PC-3 (cell line): Measurements from ENCODE around the gene PPOX. TPM values are rescaled to one million over a fixed set of nuclear protein-coding genes. Genes with fewer than 3 reads are reported as not detected.

Source experiments
- ATAC-seq: fragments of 200-7000 bp; cut with Tn5 transposase; 2 replicates; pipeline ENCODE4 v1.9.1; 2020; ENCODE audit warnings: mild to moderate bottlenecking, moderate library complexity
- BruUV-seq: library from RNA; stranded (reverse); fragments of 400-500 nt; replicated peaks from 2 replicates; lab custom pipeline; 2021; lab: Mats Ljungman, UMichigan
- CTCF ChIA-PET: fragments of 300-600 bp; sonication (Branson Sonifier 250); formaldehyde crosslinking; loops from one replicate; lab custom pipeline; 2022; ENCODE audit warnings: antibody characterized with exemption; lab: Charles Lee
- POLR2A ChIA-PET: fragments of 300-600 bp; sonication (Branson Sonifier 250); formaldehyde crosslinking; loops from one replicate; lab custom pipeline; 2022; ENCODE audit warnings: antibody characterized with exemption; ENCODE audit not compliant: unreplicated experiment; lab: Charles Lee
- DNase-seq: peaks from one replicate; pipeline ENCODE4 v3.0.0-alpha.2; 2015
- H2AFZ ChIP-seq: fragments of 300-600 bp; sonication (generic); 2 replicates; pipeline ENCODE4 v1.6.0; 2016; ENCODE audit warnings: antibody characterized with exemption, low read length
- H3F3A ChIP-seq: fragments of 300-600 bp; sonication (generic); one replicate; pipeline ENCODE4 v1.6.0; 2017; ENCODE audit warnings: antibody characterized with exemption, low read length, control low read depth, mild to moderate bottlenecking; ENCODE audit not compliant: unreplicated experiment
- H3K27ac ChIP-seq: fragments of 300-600 bp; sonication (generic); 2 replicates; pipeline ENCODE4 v1.5.1; 2016; ENCODE audit warnings: mild to moderate bottlenecking, low read length
- H3K27me3 ChIP-seq: fragments of 300-600 bp; sonication (generic); 2 replicates; pipeline ENCODE4 v1.6.1; 2016; ENCODE audit warnings: low read length, mixed read lengths
- H3K36me3 ChIP-seq: fragments of 300-600 bp; sonication (generic); 2 replicates; pipeline ENCODE4 v1.6.1; 2016; ENCODE audit warnings: low read depth, mixed run types, low read length, mixed read lengths
- H3K4me1 ChIP-seq: fragments of 300-600 bp; sonication (generic); 2 replicates; pipeline ENCODE4 v1.5.1; 2016; ENCODE audit warnings: low read length; ENCODE audit not compliant: insufficient read depth
- H3K4me2 ChIP-seq: fragments of 300-600 bp; sonication (generic); 2 replicates; pipeline ENCODE4 v1.6.0; 2016; ENCODE audit warnings: low read length
- H3K4me3 ChIP-seq: fragments of 300-600 bp; sonication (generic); 2 replicates; pipeline ENCODE4 v1.5.1; 2016; ENCODE audit warnings: mild to moderate bottlenecking, low read length, mixed read lengths
- H3K79me2 ChIP-seq: fragments of 300-600 bp; sonication (generic); 2 replicates; pipeline ENCODE4 v1.6.1; 2017; ENCODE audit warnings: low read length, mixed read lengths
- H3K9ac ChIP-seq: fragments of 300-600 bp; sonication (generic); 2 replicates; pipeline ENCODE4 v1.6.0; 2016; ENCODE audit warnings: mild to moderate bottlenecking, low read length
- H3K9me2 ChIP-seq: fragments of 300-600 bp; sonication (generic); replicated peaks from 2 replicates; pipeline ENCODE4 v1.6.1; 2016; ENCODE audit warnings: mixed run types, low read length, mixed read lengths
- H3K9me3 ChIP-seq: fragments of 300-600 bp; sonication (generic); 2 replicates; pipeline ENCODE4 v1.6.1; 2016; ENCODE audit warnings: low read length, mixed read lengths
- H4K20me1 ChIP-seq: fragments of 300-600 bp; sonication (generic); 2 replicates; pipeline ENCODE4 v1.6.1; 2016; ENCODE audit warnings: low read length, mixed read lengths
- CTCF ChIP-seq: fragments of 300-600 bp; sonication (generic); conservative IDR thresholded peaks from 2 replicates; pipeline ENCODE4 v1.5.1; 2017; ENCODE audit warnings: antibody characterized with exemption, low read depth, mild to moderate bottlenecking, low read length
- EZH2 ChIP-seq: fragments of 300-600 bp; sonication (generic); IDR thresholded peaks from one replicate; pipeline ENCODE4 v1.6.1; 2017; ENCODE audit warnings: antibody characterized with exemption, mild to moderate bottlenecking, low read length; ENCODE audit not compliant: unreplicated experiment
- EZH2phosphoT487 ChIP-seq: fragments of 300-600 bp; sonication (generic); IDR thresholded peaks from 2 replicates; pipeline ENCODE4 v1.6.1; 2018; ENCODE audit warnings: mild to moderate bottlenecking, antibody characterized with exemption, low read length, borderline replicate concordance
- intact Hi-C: fragments of 100-400 bp; cut with micrococcal nuclease; formaldehyde crosslinking; loops from 2 replicates; pipeline ENCODE4 v1.9.0; 2023
- total RNA-seq: library from RNA; depleted of rRNA; stranded (reverse); fragments of >200 nt; gene quantifications from 2 replicates; pipeline ENCODE4 v1.2.3, GENCODE V29; 2014

PPOX gene
- total RNA-seq, 1 experiment from 2014 or later = 22.9 TPM

- Histone ChIP-seq H3K4me1 (no peaks in the 10 kb centered on the region), H3K27ac (no peak overlapping the region), H3K27me3 (no peaks in the 10 kb centered on the region), H3K4me3 (no peak overlapping the region), H3K79me2 (no peaks in the 10 kb centered on the region), H3K9me2 (no peaks in the 10 kb centered on the region), H3K9me3 (no peaks in the 10 kb centered on the region), H3K4me2 (0 out of 2 replicates have a peak overlapping the region, but pooled peaks have one; percentile 1), H3F3A (no peaks in the 10 kb centered on the region), H3K9ac (no peak overlapping the region), H2AFZ (peak overlapping the region; percentile 59), H3K36me3 (no peaks in the 10 kb centered on the region), H4K20me1 (no peaks in the 10 kb centered on the region)
- no TSS peak for BruUV-seq
- CTCF ChIA-PET = interaction anchor here (1.2 kb wide), 1 partner anchor 10 kb away, joined by 3 read pairs; no protein-coding TSS in a partner anchor
- DNase-seq (no peak), ATAC-seq (no peak)
- intact Hi-C loops = loop anchor here (1.0 kb wide), 2 partner anchors 33 to 182 kb away; no protein-coding TSS in a partner anchor
- TF ChIP-seq EZH2 = no peak
- TF ChIP-seq CTCF = no peak
- TF ChIP-seq EZH2phosphoT487 = no peak
- POLR2A ChIA-PET = no interaction called here
These were observed 25.7 kb downstream of the PPOX start for GRCh38 chr1:161191971-161192370.

DNA sequence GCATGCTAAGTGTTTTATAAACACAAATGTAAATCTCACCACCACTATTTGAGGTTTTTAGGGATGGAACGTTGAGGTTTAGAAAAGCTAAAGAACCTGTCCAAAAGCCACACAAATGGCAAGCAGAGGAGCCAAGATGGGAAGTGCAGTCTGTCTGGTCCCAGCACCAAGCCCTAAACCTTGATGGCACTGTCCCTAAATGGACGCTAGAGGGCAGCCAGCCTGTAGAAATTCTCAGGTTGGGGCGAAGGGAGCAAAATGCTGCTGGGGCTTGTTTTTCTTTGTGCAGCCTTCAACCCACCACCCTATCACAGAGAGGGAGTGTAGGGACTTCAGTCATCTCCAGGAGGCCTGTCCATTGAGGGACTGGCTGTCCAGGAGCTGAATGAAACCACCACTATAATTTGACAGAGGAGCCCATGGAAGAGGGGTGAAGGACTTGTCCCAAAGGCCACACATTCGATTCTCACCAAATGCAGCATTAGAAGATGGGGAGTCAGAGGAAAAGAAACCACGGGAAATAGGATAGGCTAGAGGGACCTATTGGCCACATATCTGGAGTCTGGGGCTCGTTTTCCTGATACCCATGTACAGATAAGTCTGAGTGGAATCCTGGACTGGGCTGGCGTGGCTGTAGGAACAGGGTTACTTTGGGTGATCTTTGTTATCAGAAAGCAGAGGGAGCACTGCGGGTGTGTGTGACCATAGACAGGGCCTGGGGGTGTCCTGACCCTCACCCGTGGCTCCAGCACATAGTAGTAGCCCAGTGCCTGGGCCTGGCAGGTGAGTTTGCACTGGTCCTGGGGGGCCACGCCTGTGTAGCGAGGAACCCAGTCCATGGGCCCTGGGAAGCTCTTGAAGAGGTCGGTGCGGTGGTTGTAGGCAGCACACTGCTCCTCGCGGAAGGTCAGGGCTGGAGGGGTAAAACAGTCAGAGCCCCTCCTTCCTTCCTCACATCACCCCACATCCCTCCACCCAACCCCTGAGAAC lies 26.5 kb downstream of the PPOX start:
- no peak overlapping the region for H3K9ac ChIP-seq
- ATAC-seq = peak; percentile 92
- H3K4me2 ChIP-seq = 0 out of 2 replicates have a peak overlapping the region, but pooled peaks have one; percentile 1
- H3K4me3 ChIP-seq = no peak overlapping the region
- BruUV-seq = no TSS peak
- POLR2A ChIA-PET = no interaction called here
- H3K4me1 ChIP-seq = no peaks in the 10 kb centered on the region
- intact Hi-C loops = loop anchor here (1.0 kb wide), 2 partner anchors 33 to 182 kb away; no protein-coding TSS in a partner anchor
- H2AFZ ChIP-seq = peak overlapping the region; percentile 59
- no peaks in the 10 kb centered on the region for H3K9me3 ChIP-seq
- TF ChIP-seq EZH2 (no peak), EZH2phosphoT487 (no peak), CTCF (peak; percentile 96)
- H3K9me2 ChIP-seq = no peaks in the 10 kb centered on the region
- H3K27me3 ChIP-seq = no peaks in the 10 kb centered on the region
- no peaks in the 10 kb centered on the region for H4K20me1 ChIP-seq
- H3K27ac ChIP-seq = no peak overlapping the region
- H3F3A ChIP-seq = no peaks in the 10 kb centered on the region
- CTCF ChIA-PET = no interaction called here
- no peaks in the 10 kb centered on the region for H3K79me2 ChIP-seq
- H3K36me3 ChIP-seq = no peaks in the 10 kb centered on the region
- peak; percentile 85 for DNase-seq
